HUES64 (cell line): Measurements from ENCODE around the gene FOXA3.

Experiments used
- H3K27ac ChIP-seq: 2 replicates; pipeline ENCODE4 v1.7.0; 2013; ENCODE audit warnings: low read depth, low read length, inconsistent platforms
- H3K27me3 ChIP-seq: 2 replicates; pipeline ENCODE4 v1.6.1; 2013; ENCODE audit warnings: mild to moderate bottlenecking, low read length; ENCODE audit not compliant: insufficient read depth
- H3K36me3 ChIP-seq: 2 replicates; pipeline ENCODE4 v1.6.1; 2013; ENCODE audit warnings: mild to moderate bottlenecking, low read length; ENCODE audit not compliant: insufficient read depth
- H3K4me1 ChIP-seq: 2 replicates; pipeline ENCODE4 v1.6.1; 2013; ENCODE audit warnings: mild to moderate bottlenecking, low read length, moderate library complexity; ENCODE audit not compliant: insufficient read depth
- H3K4me3 ChIP-seq: 2 replicates; pipeline ENCODE4 v1.5.1; 2013; ENCODE audit warnings: mild to moderate bottlenecking, low read length, moderate library complexity
- H3K9ac ChIP-seq: 2 replicates; pipeline ENCODE4 v1.6.1; 2013; ENCODE audit warnings: mild to moderate bottlenecking, low read depth, low read length
- H3K9me3 ChIP-seq: 2 replicates; pipeline ENCODE4 v1.6.1; 2013; ENCODE audit warnings: low read depth, low read length; ENCODE audit not compliant: insufficient read depth
- WGBS: fragments of 150-250, 120-280 bp; methylation state at CpG from one replicate; pipeline ENCODE4 v1.1.7; 2013; ENCODE audit warnings: missing lambda C conversion rate; 5-methylcytosine and 5-hydroxymethylcytosine counted together

FOXA3 gene

GRCh38 chr19:45821570-45821969, 42.6 kb upstream of the FOXA3 start:
- H3K27me3 ChIP-seq = no peaks in the 10 kb centered on the region
- no peak overlapping the region for H3K27ac ChIP-seq
- WGBS = 83% methylated on average over 10 of the region's 10 CpGs
- no peak overlapping the region for H3K9ac ChIP-seq
- no peak overlapping the region for H3K4me3 ChIP-seq
- peaks cover 65% of the 10 kb centered on the region for H3K36me3 ChIP-seq
- H3K4me1 ChIP-seq = peaks cover 10% of the 10 kb centered on the region
- H3K9me3 ChIP-seq = no peaks in the 10 kb centered on the region

GRCh38 chr19:45822716-45823115, 41.4 kb upstream of the FOXA3 start:
- no peak overlapping the region for H3K9ac ChIP-seq
- no peak overlapping the region for H3K4me3 ChIP-seq
- WGBS = 92% methylated on average over 5 of the region's 5 CpGs
- H3K4me1 ChIP-seq = peaks cover 7% of the 10 kb centered on the region
- no peak overlapping the region for H3K27ac ChIP-seq
- peaks cover 76% of the 10 kb centered on the region for H3K36me3 ChIP-seq
- H3K27me3 ChIP-seq = no peaks in the 10 kb centered on the region
- H3K9me3 ChIP-seq = no peaks in the 10 kb centered on the region

- Histone ChIP-seq H3K27me3 (no peaks in the 10 kb centered on the region), H3K4me3 (no peak overlapping the region), H3K27ac (no peak overlapping the region), H3K4me1 (peaks cover 3% of the 10 kb centered on the region; the same call in 1 of the 2 replicates), H3K9me3 (no peaks in the 10 kb centered on the region), H3K36me3 (peaks cover 81% of the 10 kb centered on the region), H3K9ac (no peak overlapping the region)
- WGBS = 96% methylated on average over 12 of the region's 12 CpGs
These were observed 40.9 kb upstream of the FOXA3 start for GRCh38 chr19:45823182-45823581.

GRCh38 chr19:45824041-45824471, 40.1 kb upstream of the FOXA3 start:
- WGBS = 94% methylated on average over 12 of the region's 12 CpGs
- H3K9ac ChIP-seq = no peak overlapping the region
- no peaks in the 10 kb centered on the region for H3K4me1 ChIP-seq
- H3K27me3 ChIP-seq = no peaks in the 10 kb centered on the region
- no peak overlapping the region for H3K27ac ChIP-seq
- H3K4me3 ChIP-seq = no peak overlapping the region
- H3K9me3 ChIP-seq = no peaks in the 10 kb centered on the region
- H3K36me3 ChIP-seq = peaks cover 89% of the 10 kb centered on the region

- no peak overlapping the region for H3K4me3 ChIP-seq
- 95% methylated on average over 26 of the region's 26 CpGs for WGBS
- H3K27ac ChIP-seq = no peak overlapping the region
These were observed 39.4 kb upstream of the FOXA3 start for GRCh38 chr19:45824531-45825262.

GRCh38 chr19:45825263-45825605, 38.9 kb upstream of the FOXA3 start:
- Histone ChIP-seq H3K27me3 (no peaks in the 10 kb centered on the region), H3K9ac (no peak overlapping the region), H3K9me3 (no peaks in the 10 kb centered on the region), H3K27ac (no peak overlapping the region), H3K4me1 (no peaks in the 10 kb centered on the region), H3K36me3 (peaks cover 94% of the 10 kb centered on the region), H3K4me3 (no peak overlapping the region)
- whole genome bisulfite sequencing = 98% methylated on average over 8 of the region's 8 CpGs

More at GRCh38 chr19:45824531-45825262, 39.4 kb upstream of the FOXA3 start:
- H3K4me1 ChIP-seq = no peaks in the 10 kb centered on the region
- H3K9ac ChIP-seq = no peak overlapping the region
- no peaks in the 10 kb centered on the region for H3K9me3 ChIP-seq
- no peaks in the 10 kb centered on the region for H3K27me3 ChIP-seq
- H3K36me3 ChIP-seq = peaks cover 94% of the 10 kb centered on the region

- Histone ChIP-seq H3K27me3 (no peaks in the 10 kb centered on the region), H3K9me3 (no peaks in the 10 kb centered on the region), H3K4me3 (no peak overlapping the region), H3K36me3 (peaks cover 93% of the 10 kb centered on the region), H3K4me1 (no peaks in the 10 kb centered on the region), H3K27ac (no peak overlapping the region), H3K9ac (no peak overlapping the region)
- WGBS = 87% methylated on average over 22 of the region's 22 CpGs
These were observed 37.9 kb upstream of the FOXA3 start for GRCh38 chr19:45825917-45826893.

GRCh38 chr19:45826934-45827333, 37.2 kb upstream of the FOXA3 start:
- 89% methylated on average over 11 of the region's 11 CpGs for WGBS
- Histone ChIP-seq H3K9me3 (no peaks in the 10 kb centered on the region), H3K36me3 (peaks cover 93% of the 10 kb centered on the region), H3K4me1 (no peaks in the 10 kb centered on the region), H3K9ac (no peak overlapping the region), H3K27ac (no peak overlapping the region), H3K4me3 (no peak overlapping the region), H3K27me3 (no peaks in the 10 kb centered on the region)

GRCh38 chr19:45827459-45828093, 36.5 kb upstream of the FOXA3 start:
- H3K4me1 ChIP-seq = no peaks in the 10 kb centered on the region
- H3K27me3 ChIP-seq = no peaks in the 10 kb centered on the region
- H3K36me3 ChIP-seq = peaks cover 95% of the 10 kb centered on the region
- H3K27ac ChIP-seq = no peak overlapping the region
- WGBS = 94% methylated on average over 16 of the region's 16 CpGs
- no peak overlapping the region for H3K9ac ChIP-seq
- no peaks in the 10 kb centered on the region for H3K9me3 ChIP-seq
- no peak overlapping the region for H3K4me3 ChIP-seq

GRCh38 chr19:45828523-45828922, 35.6 kb upstream of the FOXA3 start:
- Histone ChIP-seq H3K9me3 (no peaks in the 10 kb centered on the region), H3K4me3 (no peak overlapping the region), H3K4me1 (no peaks in the 10 kb centered on the region), H3K9ac (no peak overlapping the region), H3K27me3 (no peaks in the 10 kb centered on the region), H3K36me3 (peaks cover 94% of the 10 kb centered on the region), H3K27ac (no peak overlapping the region)
- 93% methylated on average over 9 of the region's 9 CpGs for WGBS

GRCh38 chr19:45828945-45829344, 35.2 kb upstream of the FOXA3 start:
- H3K27me3 ChIP-seq = no peaks in the 10 kb centered on the region
- 96% methylated on average over 16 of the region's 16 CpGs for WGBS
- H3K27ac ChIP-seq = no peak overlapping the region
- no peaks in the 10 kb centered on the region for H3K4me1 ChIP-seq
- no peak overlapping the region for H3K9ac ChIP-seq
- peaks cover 95% of the 10 kb centered on the region for H3K36me3 ChIP-seq
- no peaks in the 10 kb centered on the region for H3K9me3 ChIP-seq
- H3K4me3 ChIP-seq = no peak overlapping the region
